ENCODE measurements around the gene RIPOR3. TPM values are rescaled to one million over a fixed set of nuclear protein-coding genes. Genes with fewer than 3 reads are reported as not detected.

RIPOR3 gene
- total RNA-seq, 1 experiment from 2014 or later: 0.46 TPM

DNA sequence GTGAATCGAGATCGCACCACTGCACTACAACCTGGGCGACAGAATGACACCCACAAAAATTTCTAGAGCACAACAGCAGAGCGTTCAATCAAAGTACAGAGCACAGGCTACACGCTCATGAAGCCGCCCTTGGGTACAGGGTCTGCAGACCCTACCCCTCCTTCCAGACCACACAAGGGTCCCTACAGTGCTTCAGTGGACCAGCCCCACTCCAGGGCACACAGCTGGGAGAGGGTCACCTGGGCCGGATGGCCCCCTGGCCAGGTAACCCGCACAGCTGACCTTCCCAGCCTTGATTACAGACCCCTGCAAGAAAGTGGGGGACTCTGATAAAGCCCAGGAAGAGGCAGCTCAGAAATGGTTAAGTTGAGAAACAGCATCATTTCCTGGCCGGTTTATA, 63.6 kb downstream of the RIPOR3 start:
- no peak overlapping the region for H2BK15ac ChIP-seq (ENCODE audit: low read depth, low read length)
- no peak overlapping the region for H4K5ac ChIP-seq (ENCODE audit: insufficient read length, low read depth, low read length)
- H3K23me2 ChIP-seq (ENCODE audit: insufficient read length, low read depth, low read length, poor library complexity, severe bottlenecking): no peaks in the 10 kb centered on the region
- H3K79me2 ChIP-seq (ENCODE audit: insufficient read depth, low read length): no peaks in the 10 kb centered on the region
- H3K14ac ChIP-seq (ENCODE audit: insufficient read depth, low read length): no peak overlapping the region
- Mint-ChIP-seq H3K9me3 (no peaks in the 10 kb centered on the region; a peak in 1 of 5 replicates), H3K27me3 (ENCODE audit: low read depth) (no peaks in the 10 kb centered on the region; the same call in 1 of the 2 replicates), H3K27ac (no peak overlapping the region; a peak in 1 of 7 replicates), H3K4me3 (no peak overlapping the region), H3K4me1 (peaks cover 9 to 20% of the 10 kb centered on the region in 2 experiments), H3K36me3 (ENCODE audit: insufficient read depth in 1 of 3, low read depth in 3 of 3) (no peaks in the 10 kb centered on the region)
- no peaks in the 10 kb centered on the region; the same call in 1 of the 2 replicates for H3K4me1 ChIP-seq (ENCODE audit: insufficient read depth, low read length)
- no peak overlapping the region for H2AFZ ChIP-seq (ENCODE audit: low read length)
- no peak overlapping the region for H3K27ac ChIP-seq (ENCODE audit: insufficient read length, low read depth, low read length)
- H2BK120ac ChIP-seq (ENCODE audit: low read depth, low read length, poor library complexity, severe bottlenecking): no peak overlapping the region
- no peaks in the 10 kb centered on the region for H3K79me1 ChIP-seq (ENCODE audit: insufficient read depth, low read depth, low read length, poor library complexity, severe bottlenecking)
- H3K18ac ChIP-seq (ENCODE audit: insufficient read length, low read depth, low read length): no peak overlapping the region
- no peak overlapping the region for H3K4me2 ChIP-seq (ENCODE audit: insufficient read depth, insufficient read length, low read length)
- no peak overlapping the region for H3K23ac ChIP-seq (ENCODE audit: insufficient read length, low read depth, low read length)
- DNase-seq: no peak
- H2BK5ac ChIP-seq (ENCODE audit: insufficient read length, low read length): no peak overlapping the region
- H3K9ac ChIP-seq (ENCODE audit: extremely low read depth, insufficient read length, low read length): no peak overlapping the region
- no peaks in the 10 kb centered on the region for H3K27me3 ChIP-seq (ENCODE audit: insufficient read depth, low read length)
- H3K9me3 ChIP-seq (ENCODE audit: control insufficient read depth, low read depth, low read length): no peaks in the 10 kb centered on the region
- no peak overlapping the region for H2BK20ac ChIP-seq (ENCODE audit: low read depth, low read length, poor library complexity, severe bottlenecking)
- no peaks in the 10 kb centered on the region for H4K20me1 ChIP-seq (ENCODE audit: control insufficient read depth, insufficient read depth, insufficient read length)
- no peak overlapping the region for H3K4ac ChIP-seq (ENCODE audit: low read depth, low read length)
- WGBS (ENCODE audit: extremely low coverage, insufficient read length, low lambda C conversion rate): no CpG with 5 or more reads among the region's 9 CpGs
- no peak overlapping the region for H4K91ac ChIP-seq (ENCODE audit: insufficient read length, low read depth, low read length)
- H2BK12ac ChIP-seq (ENCODE audit: insufficient read length, low read depth, low read length): no peak overlapping the region
- no peak overlapping the region for H3T11ph ChIP-seq (ENCODE audit: low read length)
- H2AK5ac ChIP-seq (ENCODE audit: insufficient read length, low read length): no peak overlapping the region
- TF ChIP-seq, protein P1, sequence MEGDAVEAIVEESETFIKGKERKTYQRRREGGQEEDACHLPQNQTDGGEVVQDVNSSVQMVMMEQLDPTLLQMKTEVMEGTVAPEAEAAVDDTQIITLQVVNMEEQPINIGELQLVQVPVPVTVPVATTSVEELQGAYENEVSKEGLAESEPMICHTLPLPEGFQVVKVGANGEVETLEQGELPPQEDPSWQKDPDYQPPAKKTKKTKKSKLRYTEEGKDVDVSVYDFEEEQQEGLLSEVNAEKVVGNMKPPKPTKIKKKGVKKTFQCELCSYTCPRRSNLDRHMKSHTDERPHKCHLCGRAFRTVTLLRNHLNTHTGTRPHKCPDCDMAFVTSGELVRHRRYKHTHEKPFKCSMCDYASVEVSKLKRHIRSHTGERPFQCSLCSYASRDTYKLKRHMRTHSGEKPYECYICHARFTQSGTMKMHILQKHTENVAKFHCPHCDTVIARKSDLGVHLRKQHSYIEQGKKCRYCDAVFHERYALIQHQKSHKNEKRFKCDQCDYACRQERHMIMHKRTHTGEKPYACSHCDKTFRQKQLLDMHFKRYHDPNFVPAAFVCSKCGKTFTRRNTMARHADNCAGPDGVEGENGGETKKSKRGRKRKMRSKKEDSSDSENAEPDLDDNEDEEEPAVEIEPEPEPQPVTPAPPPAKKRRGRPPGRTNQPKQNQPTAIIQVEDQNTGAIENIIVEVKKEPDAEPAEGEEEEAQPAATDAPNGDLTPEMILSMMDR (conservative IDR thresholded peaks at IDR 0.05): no peak
- H4K8ac ChIP-seq (replicated peaks; ENCODE audit: insufficient read length, low read depth, low read length): no peak overlapping the region
- no peak overlapping the region for H3K56ac ChIP-seq (ENCODE audit: insufficient read length, low read depth, low read length)
